Measurements from ENCODE around the gene NUAK2. TPM values are rescaled to one million over a fixed set of nuclear protein-coding genes. Genes with fewer than 3 reads are reported as not detected.

The NUAK2 gene
- total and polyA plus RNA-seq, 8 donors, result 6.1 to 12.3 (median 8.6) TPM

GRCh38 chr1:205353612-205354011 lies 32.1 kb upstream of the NUAK2 start:
- DNase-seq (no peak), ATAC-seq (peak; percentile 61)
- Histone ChIP-seq H3K36me3 (no peaks in the 10 kb centered on the region), H3K27me3 (peaks cover 0 to 7% of the 10 kb centered on the region in 2 donors), H3K27ac (no peak overlapping the region), H3K4me1 (peaks cover 0 to 6% of the 10 kb centered on the region in 2 donors), H3K4me3 (no peak overlapping the region), H3K9me3 (no peaks in the 10 kb centered on the region)
- intact Hi-C loops (cut with DNase I), result loop anchor here in 1 of 2 donors (10.0 kb wide), 1 partner anchor 131 kb away; no protein-coding TSS in a partner anchor
- no peak for TF ChIP-seq CTCF (IDR thresholded peaks at IDR 0.05)

GRCh38 chr1:205353191-205353590 lies 31.6 kb upstream of the NUAK2 start:
- Histone ChIP-seq H3K36me3 (no peaks in the 10 kb centered on the region), H3K4me1 (peaks cover 0 to 6% of the 10 kb centered on the region in 2 donors), H3K9me3 (no peaks in the 10 kb centered on the region), H3K27ac (no peak overlapping the region), H3K27me3 (peaks cover 0 to 7% of the 10 kb centered on the region in 2 donors), H3K4me3 (no peak overlapping the region)
- DNase-seq, result no peak
- intact Hi-C loops (cut with DNase I), result loop anchor here in 1 of 2 donors (10.0 kb wide), 1 partner anchor 132 kb away; no protein-coding TSS in a partner anchor
- no peak for TF ChIP-seq CTCF (IDR thresholded peaks at IDR 0.05)
- no peak for ATAC-seq

- H3K27me3 ChIP-seq, result peaks cover 0 to 6% of the 10 kb centered on the region in 2 donors
- H3K36me3 ChIP-seq, result no peaks in the 10 kb centered on the region
- no peak overlapping the region for H3K27ac ChIP-seq
- no peak for DNase-seq
- no peak for ATAC-seq
- peaks cover 0 to 6% of the 10 kb centered on the region in 2 donors for H3K4me1 ChIP-seq
- no peak overlapping the region for H3K4me3 ChIP-seq
- H3K9me3 ChIP-seq, result no peaks in the 10 kb centered on the region
- intact Hi-C loops (cut with DNase I), result loop anchor here in 1 of 2 donors (10.0 kb wide), 1 partner anchor 133 kb away; no protein-coding TSS in a partner anchor
- TF ChIP-seq CTCF (IDR thresholded peaks at IDR 0.05), result no peak
Observed at GRCh38 chr1:205351984-205352713, 30.6 kb upstream of the NUAK2 start.

GRCh38 chr1:205350691-205351141 lies 29.2 kb upstream of the NUAK2 start:
- no peaks in the 10 kb centered on the region for H3K9me3 ChIP-seq
- H3K4me1 ChIP-seq, result peaks cover 0 to 6% of the 10 kb centered on the region in 2 donors
- intact Hi-C loops (cut with DNase I), result loop anchor here in 1 of 2 donors (10.0 kb wide), 1 partner anchor 134 kb away; no protein-coding TSS in a partner anchor
- H3K27ac ChIP-seq, result no peak overlapping the region
- no peaks in the 10 kb centered on the region for H3K36me3 ChIP-seq
- TF ChIP-seq CTCF (IDR thresholded peaks at IDR 0.05), result no peak
- DNase-seq, result no peak
- ATAC-seq, result no peak
- H3K4me3 ChIP-seq, result no peak overlapping the region
- peaks cover 0 to 13% of the 10 kb centered on the region in 2 donors for H3K27me3 ChIP-seq

- no peak for ATAC-seq
- H3K4me3 ChIP-seq, result no peak overlapping the region
- peaks cover 0 to 6% of the 10 kb centered on the region in 2 donors for H3K4me1 ChIP-seq
- no peaks in the 10 kb centered on the region for H3K36me3 ChIP-seq
- TF ChIP-seq CTCF (IDR thresholded peaks at IDR 0.05), result no peak
- intact Hi-C loops (cut with DNase I), result loop anchor here in 1 of 2 donors (10.0 kb wide), 1 partner anchor 135 kb away; no protein-coding TSS in a partner anchor
- H3K27ac ChIP-seq, result no peak overlapping the region
- peaks cover 5 to 19% of the 10 kb centered on the region in 2 donors for H3K27me3 ChIP-seq
- no peak for DNase-seq
- H3K9me3 ChIP-seq, result no peaks in the 10 kb centered on the region
Observed at GRCh38 chr1:205350124-205350523, 28.6 kb upstream of the NUAK2 start.

Measured in left lung (tissue), 10 donors.